IMR-90 (cell line): ENCODE data around the gene QSER1. TPM values are rescaled to one million over a fixed set of nuclear protein-coding genes. Genes with fewer than 3 reads are reported as not detected.

Source experiments
- ATAC-seq: fragments of 200-7000 bp; cut with Tn5 transposase; 2 replicates; pipeline ENCODE4 v1.9.1; 2020; ENCODE audit warnings: low read depth, mild to moderate bottlenecking, moderate library complexity
- BruUV-seq: library from RNA; stranded (reverse); fragments of 400-500 nt; replicated peaks from 2 replicates; lab custom pipeline; 2021; lab: Mats Ljungman, UMichigan
- CTCF ChIA-PET: fragments of 300-600 bp; formaldehyde crosslinking; extraction: SDS; loops from one replicate; lab custom pipeline; 2021; ENCODE audit warnings: antibody characterized with exemption; lab: Yijun Ruan, JAX
- POLR2A ChIA-PET: fragments of 300-600 bp; sonication (Branson Sonifier 250); formaldehyde crosslinking; loops from one replicate; lab custom pipeline; 2022; ENCODE audit warnings: antibody characterized with exemption; ENCODE audit not compliant: unreplicated experiment; lab: Charles Lee
- DNase-seq: peaks from one replicate; pipeline ENCODE4 v3.0.0; 2013
- H2AFZ ChIP-seq: replicated peaks from 2 replicates; pipeline ENCODE3; 2013; ENCODE audit warnings: low read length, mild to moderate bottlenecking; ENCODE audit not compliant: poor library complexity
- H2AK5ac ChIP-seq: 2 replicates; pipeline ENCODE4 v1.6.1; 2013; ENCODE audit warnings: low read depth, low read length, inconsistent platforms
- H2AK9ac ChIP-seq: replicated peaks from 2 replicates; pipeline ENCODE3; 2013; ENCODE audit warnings: mild to moderate bottlenecking, low read depth, low read length, moderate library complexity; ENCODE audit not compliant: poor library complexity
- H2BK120ac ChIP-seq: 2 replicates; pipeline ENCODE4 v1.6.1; 2013; ENCODE audit warnings: low read depth, low read length, inconsistent platforms
- H2BK15ac ChIP-seq: 3 replicates; pipeline ENCODE4 v1.6.1; 2013; ENCODE audit warnings: low read depth, low read length, inconsistent platforms
- H2BK20ac ChIP-seq: 2 replicates; pipeline ENCODE4 v1.6.1; 2013; ENCODE audit warnings: low read depth, mild to moderate bottlenecking, inconsistent platforms, low read length, moderate library complexity
- H2BK5ac ChIP-seq: 2 replicates; pipeline ENCODE4 v1.6.1; 2013; ENCODE audit warnings: mild to moderate bottlenecking, low read depth, low read length, inconsistent platforms; ENCODE audit not compliant: poor library complexity, severe bottlenecking
- H3K14ac ChIP-seq: replicated peaks from 2 replicates; pipeline ENCODE4 v1.6.1; 2013; ENCODE audit warnings: low read depth, low read length, inconsistent platforms
- H3K18ac ChIP-seq: 2 replicates; pipeline ENCODE4 v1.6.1; 2013; ENCODE audit warnings: low read depth, low read length, control low read depth
- H3K23ac ChIP-seq: 2 replicates; pipeline ENCODE4 v1.6.1; 2013; ENCODE audit warnings: low read depth, low read length, inconsistent platforms
- H3K27ac ChIP-seq: 2 replicates; pipeline ENCODE4 v1.5.1; 2013; ENCODE audit warnings: mild to moderate bottlenecking, control low read depth, low read length; ENCODE audit not compliant: insufficient read depth
- H3K27me3 ChIP-seq: 2 replicates; pipeline ENCODE4 v1.6.1; 2013; ENCODE audit warnings: low read length; ENCODE audit not compliant: control insufficient read depth, insufficient read depth
- H3K36me3 ChIP-seq: 2 replicates; pipeline ENCODE4 v1.6.1; 2013; ENCODE audit warnings: low read length, mixed read lengths; ENCODE audit not compliant: control insufficient read depth, insufficient read depth
- H3K4ac ChIP-seq: 2 replicates; pipeline ENCODE4 v1.6.1; 2013; ENCODE audit warnings: low read depth, low read length, inconsistent platforms
- H3K4me1 ChIP-seq: 2 replicates; pipeline ENCODE4 v1.6.1; 2013; ENCODE audit warnings: low read length, mixed read lengths; ENCODE audit not compliant: control insufficient read depth, insufficient read depth
- H3K4me2 ChIP-seq: 2 replicates; pipeline ENCODE4 v1.6.1; 2013; ENCODE audit warnings: low read depth, mild to moderate bottlenecking, control low read depth, low read length, moderate library complexity
- H3K4me3 ChIP-seq: 2 replicates; pipeline ENCODE4 v1.5.1; 2013; ENCODE audit warnings: low read depth, mild to moderate bottlenecking, control low read depth, low read length, moderate library complexity; ENCODE audit not compliant: insufficient read depth
- H3K56ac ChIP-seq: 2 replicates; pipeline ENCODE4 v1.6.1; 2013; ENCODE audit warnings: low read length, inconsistent platforms; ENCODE audit not compliant: insufficient read depth; ENCODE audit errors: extremely low read depth
- H3K79me1 ChIP-seq, 2 experiments: 2 replicates each; pipeline ENCODE4 v1.6.1; 2013; ENCODE audit warnings: low read length in 2 of 2, inconsistent platforms in 1 of 2, low read depth in 1 of 2
- H3K9ac ChIP-seq: 2 replicates; pipeline ENCODE4 v1.6.1; 2013; ENCODE audit warnings: low read depth, low read length, control low read depth
- H3K9me1 ChIP-seq: 2 replicates; pipeline ENCODE4 v1.6.1; 2013; ENCODE audit warnings: low read length, inconsistent platforms; ENCODE audit not compliant: insufficient read depth
- H3K9me3 ChIP-seq: 2 replicates; pipeline ENCODE4 v1.6.1; 2013; ENCODE audit warnings: low read length; ENCODE audit not compliant: control insufficient read depth, insufficient read depth
- H4K20me1 ChIP-seq: 2 replicates; pipeline ENCODE4 v1.6.1; 2013; ENCODE audit warnings: low read length, inconsistent platforms; ENCODE audit not compliant: insufficient read depth
- H4K5ac ChIP-seq: 2 replicates; pipeline ENCODE4 v1.6.1; 2013; ENCODE audit warnings: mild to moderate bottlenecking, low read depth, low read length, control low read depth
- H4K8ac ChIP-seq, 2 experiments: 2 replicates each; pipeline ENCODE4 v1.6.1; 2013; ENCODE audit warnings: low read depth in 2 of 2, low read length in 2 of 2, control low read depth in 1 of 2, inconsistent platforms in 1 of 2
- H4K91ac ChIP-seq: 2 replicates; pipeline ENCODE4 v1.6.1; 2013; ENCODE audit warnings: low read depth, low read length, inconsistent platforms; ENCODE audit not compliant: insufficient read depth
- BHLHE40 ChIP-seq: fragments of 150-350 bp; IDR thresholded peaks from 2 replicates; pipeline ENCODE4 v1.6.1; 2016; ENCODE audit warnings: mild to moderate bottlenecking, low read depth, low read length
- CHD1 ChIP-seq: IDR thresholded peaks from 2 replicates; pipeline ENCODE4 v1.6.1; 2012; ENCODE audit warnings: low read depth, low read length, improper control_type of control experiment
- MAFK ChIP-seq: IDR thresholded peaks from 2 replicates; pipeline ENCODE4 v1.6.1; 2012; ENCODE audit warnings: low read depth, low read length, improper control_type of control experiment
- MAZ ChIP-seq: IDR thresholded peaks from 2 replicates; pipeline ENCODE4 v1.6.1; 2012; ENCODE audit warnings: low read depth, mild to moderate bottlenecking, low read length, improper control_type of control experiment, moderate library complexity, borderline replicate concordance
- MXI1 ChIP-seq: IDR thresholded peaks from 2 replicates; pipeline ENCODE4 v1.6.1; 2012; ENCODE audit warnings: low read depth, mild to moderate bottlenecking, low read length, moderate library complexity, borderline replicate concordance
- NFE2L2 ChIP-seq: fragments of 150-350 bp; IDR thresholded peaks from 2 replicates; pipeline ENCODE4 v1.6.1; 2016; ENCODE audit warnings: low read depth, mild to moderate bottlenecking, low read length
- POLR2A ChIP-seq: IDR thresholded peaks from 2 replicates; pipeline ENCODE4 v1.6.1; 2012; ENCODE audit warnings: mild to moderate bottlenecking, low read depth, low read length
- RAD21 ChIP-seq: IDR thresholded peaks from 2 replicates; pipeline ENCODE4 v1.6.1; 2012; ENCODE audit warnings: low read length, improper control_type of control experiment
- RCOR1 ChIP-seq: IDR thresholded peaks from 2 replicates; pipeline ENCODE4 v1.6.1; 2012; ENCODE audit warnings: mild to moderate bottlenecking, low read length, improper control_type of control experiment; ENCODE audit not compliant: insufficient replicate concordance
- RFX5 ChIP-seq: IDR thresholded peaks from 2 replicates; pipeline ENCODE4 v1.8.0; 2012; ENCODE audit warnings: low read depth, mild to moderate bottlenecking, low read length, moderate library complexity
- SMC3 ChIP-seq: fragments of 150-350 bp; IDR thresholded peaks from 2 replicates; pipeline ENCODE4 v1.6.1; 2016; ENCODE audit warnings: low read depth, mild to moderate bottlenecking, antibody characterized with exemption, low read length, moderate library complexity
- WGBS, 2 experiments: methylation state at CpG; one replicate each; pipeline versions ENCODE4 v1.1.5 to v1.1.7; 2013; ENCODE audit warnings: missing lambda C conversion rate in 2 of 2; ENCODE audit not compliant: insufficient read length in 1 of 2; ENCODE audit errors: extremely low coverage in 2 of 2; 5-methylcytosine and 5-hydroxymethylcytosine counted together
- dilution Hi-C: fragments of 300-500 bp; cut with HindIII; formaldehyde crosslinking; loops from one replicate; pipeline ENCODE4 v1.14.3; 2018; ENCODE audit warnings: low sequenced_read_pairs; ENCODE audit not compliant: unreplicated experiment
- in situ Hi-C: fragments of 300-500 bp; cut with MboI; formaldehyde crosslinking; loops from 3 replicates; pipeline ENCODE4 v1.14.3; 2019; ENCODE audit warnings: low sequenced_read_pairs, inconsistent platforms, mixed read lengths
- intact Hi-C: fragments of 100-400 bp; cut with micrococcal nuclease; formaldehyde crosslinking; loops from 2 replicates; pipeline ENCODE4 v1.10.0; 2022
- polyA plus RNA-seq, 3 experiments: library from polyadenylated mRNA; depleted of rRNA; stranded (reverse); fragments of >200 nt; gene quantifications; 2 replicates each; pipeline ENCODE4 v1.2.3, GENCODE V29; 2012; ENCODE audit warnings: low replicate concordance in 1 of 3
- total RNA-seq: library from RNA; depleted of rRNA; stranded (reverse); fragments of >200 nt; gene quantifications from 2 replicates; pipeline ENCODE4 v1.2.3, GENCODE V29; 2012
- TF ChIP-seq, protein P1 (sequence below): conservative IDR thresholded peaks from 2 replicates; pipeline ENCODE4 v1.5.1; 2012; ENCODE audit warnings: mild to moderate bottlenecking, low read depth, low read length, improper control_type of control experiment
- TF ChIP-seq, protein P2 (sequence below): fragments of 150-350 bp; IDR thresholded peaks from 2 replicates; pipeline ENCODE4 v1.6.1; 2016; ENCODE audit warnings: low read depth, mild to moderate bottlenecking, low read length, moderate library complexity, borderline replicate concordance

The QSER1 gene
- total and polyA plus RNA-seq, 2 of the 4 experiments (the other 2 are of a cell fraction): 5.9 to 15.6 TPM

DNA sequence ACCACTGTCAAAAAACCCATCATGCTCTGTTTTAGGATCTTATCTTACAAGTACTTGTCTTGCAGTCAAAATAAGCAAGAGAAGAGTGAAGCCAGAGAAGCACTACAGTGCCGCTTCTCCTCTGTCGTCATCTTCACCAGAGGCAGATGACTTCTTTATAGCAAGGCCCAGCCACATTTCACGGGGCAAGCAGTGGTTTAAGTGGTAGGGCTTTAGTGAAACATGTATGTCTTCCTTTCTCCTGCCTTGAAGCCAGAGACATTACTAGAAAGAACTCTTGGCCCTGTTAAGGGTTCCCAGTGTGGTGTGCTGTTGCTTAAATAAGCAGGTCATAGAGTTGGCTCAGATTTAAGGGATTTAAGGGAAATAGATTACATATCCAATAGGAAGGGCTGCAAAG, 80.2 kb downstream of the QSER1 start:
- no peak overlapping the region for H2AK5ac ChIP-seq
- DNase-seq (no peak), ATAC-seq (no peak)
- no peak for TF ChIP-seq CHD1
- TF ChIP-seq NFE2L2: no peak
- no peak for TF ChIP-seq SMC3
- no peak for TF ChIP-seq POLR2A
- no peak for TF ChIP-seq RAD21
- no peak for TF ChIP-seq MXI1
- TF ChIP-seq MAZ: no peak
- no peak for TF ChIP-seq RFX5
- TF ChIP-seq, protein P1, sequence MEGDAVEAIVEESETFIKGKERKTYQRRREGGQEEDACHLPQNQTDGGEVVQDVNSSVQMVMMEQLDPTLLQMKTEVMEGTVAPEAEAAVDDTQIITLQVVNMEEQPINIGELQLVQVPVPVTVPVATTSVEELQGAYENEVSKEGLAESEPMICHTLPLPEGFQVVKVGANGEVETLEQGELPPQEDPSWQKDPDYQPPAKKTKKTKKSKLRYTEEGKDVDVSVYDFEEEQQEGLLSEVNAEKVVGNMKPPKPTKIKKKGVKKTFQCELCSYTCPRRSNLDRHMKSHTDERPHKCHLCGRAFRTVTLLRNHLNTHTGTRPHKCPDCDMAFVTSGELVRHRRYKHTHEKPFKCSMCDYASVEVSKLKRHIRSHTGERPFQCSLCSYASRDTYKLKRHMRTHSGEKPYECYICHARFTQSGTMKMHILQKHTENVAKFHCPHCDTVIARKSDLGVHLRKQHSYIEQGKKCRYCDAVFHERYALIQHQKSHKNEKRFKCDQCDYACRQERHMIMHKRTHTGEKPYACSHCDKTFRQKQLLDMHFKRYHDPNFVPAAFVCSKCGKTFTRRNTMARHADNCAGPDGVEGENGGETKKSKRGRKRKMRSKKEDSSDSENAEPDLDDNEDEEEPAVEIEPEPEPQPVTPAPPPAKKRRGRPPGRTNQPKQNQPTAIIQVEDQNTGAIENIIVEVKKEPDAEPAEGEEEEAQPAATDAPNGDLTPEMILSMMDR: no peak
- TF ChIP-seq, protein P2, sequence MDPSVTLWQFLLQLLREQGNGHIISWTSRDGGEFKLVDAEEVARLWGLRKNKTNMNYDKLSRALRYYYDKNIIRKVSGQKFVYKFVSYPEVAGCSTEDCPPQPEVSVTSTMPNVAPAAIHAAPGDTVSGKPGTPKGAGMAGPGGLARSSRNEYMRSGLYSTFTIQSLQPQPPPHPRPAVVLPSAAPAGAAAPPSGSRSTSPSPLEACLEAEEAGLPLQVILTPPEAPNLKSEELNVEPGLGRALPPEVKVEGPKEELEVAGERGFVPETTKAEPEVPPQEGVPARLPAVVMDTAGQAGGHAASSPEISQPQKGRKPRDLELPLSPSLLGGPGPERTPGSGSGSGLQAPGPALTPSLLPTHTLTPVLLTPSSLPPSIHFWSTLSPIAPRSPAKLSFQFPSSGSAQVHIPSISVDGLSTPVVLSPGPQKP: no peak
- no peak for TF ChIP-seq BHLHE40
- no peak for TF ChIP-seq MAFK
- TF ChIP-seq RCOR1: no peak
- in situ Hi-C loops (no loop called here), intact Hi-C loops (no loop called here), dilution Hi-C loops (no loop called here)
- H3K4me1 ChIP-seq: no peaks in the 10 kb centered on the region; the same call in 1 of the 2 replicates
- no peaks in the 10 kb centered on the region for H3K79me1 ChIP-seq
- H3K56ac ChIP-seq: no peak overlapping the region
- no peak overlapping the region for H4K8ac ChIP-seq
- no peak overlapping the region for H3K23ac ChIP-seq
- no peak overlapping the region for H3K18ac ChIP-seq
- no peak overlapping the region for H3K4me2 ChIP-seq
- no peak overlapping the region for H2BK120ac ChIP-seq
- H3K36me3 ChIP-seq: peaks cover 14% of the 10 kb centered on the region
- H2AFZ ChIP-seq: no peak overlapping the region
- no peaks in the 10 kb centered on the region for H4K20me1 ChIP-seq
- H4K5ac ChIP-seq: no peak overlapping the region
- no peak overlapping the region for H4K91ac ChIP-seq
- no peaks in the 10 kb centered on the region for H3K9me1 ChIP-seq
- no CpG with 5 or more reads among the region's 3 CpGs for WGBS, 2 experiments
- H3K4ac ChIP-seq: no peak overlapping the region
- H2BK20ac ChIP-seq: no peak overlapping the region
- H2BK5ac ChIP-seq: no peak overlapping the region
- no peak overlapping the region for H2AK9ac ChIP-seq
- POLR2A ChIA-PET: no interaction called here
- CTCF ChIA-PET: no interaction called here
- H3K4me3 ChIP-seq: no peak overlapping the region
- H2BK15ac ChIP-seq: no peak overlapping the region
- no peak overlapping the region for H3K9ac ChIP-seq
- no peaks in the 10 kb centered on the region for H3K27me3 ChIP-seq
- H3K14ac ChIP-seq: no peak overlapping the region
- no TSS peak for BruUV-seq
- no peak overlapping the region for H3K27ac ChIP-seq
- no peaks in the 10 kb centered on the region for H3K9me3 ChIP-seq
